RWPE2 (cell line): ENCODE measurements around the gene PLD4.

ENCODE experiments used
- ATAC-seq: fragments of 200-7000 bp; cut with Tn5 transposase; 3 replicates; pipeline ENCODE4 v1.9.1; 2021; ENCODE audit warnings: low read depth
- DNase-seq: peaks from one replicate; pipeline ENCODE4 v3.0.0-alpha.2; 2020; ENCODE audit warnings: low spot score
- H3K27ac ChIP-seq: fragments of 450-650 bp; 2 replicates; pipeline ENCODE4 v1.5.1; 2017; ENCODE audit warnings: mild to moderate bottlenecking; ENCODE audit not compliant: poor library complexity, severe bottlenecking
- H3K27me3 ChIP-seq: fragments of 250-450 bp; sonication (Bioruptor Pico); 2 replicates; pipeline ENCODE4 v1.5.1; 2021; ENCODE audit warnings: mild to moderate bottlenecking, moderate library complexity; ENCODE audit not compliant: insufficient read depth, poor library complexity, severe bottlenecking
- H3K36me3 ChIP-seq: fragments of 250-450 bp; sonication (Bioruptor Pico); 2 replicates; pipeline ENCODE4 v1.5.1; 2020; ENCODE audit warnings: low read depth, mild to moderate bottlenecking, moderate library complexity
- H3K4me1 ChIP-seq: fragments of 250-450 bp; sonication (Bioruptor Pico); 2 replicates; pipeline ENCODE4 v1.5.1; 2021; ENCODE audit warnings: mild to moderate bottlenecking, moderate library complexity; ENCODE audit not compliant: insufficient read depth, poor library complexity, severe bottlenecking
- H3K4me3 ChIP-seq: fragments of 250-450 bp; sonication (Bioruptor Pico); 2 replicates; pipeline ENCODE4 v1.5.1; 2021; ENCODE audit warnings: mild to moderate bottlenecking, moderate library complexity; ENCODE audit not compliant: severe bottlenecking
- H3K9me3 ChIP-seq: fragments of 250-450 bp; sonication (Bioruptor Pico); 2 replicates; pipeline ENCODE4 v1.5.1; 2021; ENCODE audit warnings: mild to moderate bottlenecking, moderate library complexity; ENCODE audit not compliant: severe bottlenecking
- CTCF ChIP-seq: fragments of 450-650 bp; IDR thresholded peaks from one replicate; pipeline ENCODE4 v1.5.1; 2017; ENCODE audit warnings: mild to moderate bottlenecking, moderate library complexity; ENCODE audit not compliant: poor library complexity, severe bottlenecking

PLD4 gene

DNA sequence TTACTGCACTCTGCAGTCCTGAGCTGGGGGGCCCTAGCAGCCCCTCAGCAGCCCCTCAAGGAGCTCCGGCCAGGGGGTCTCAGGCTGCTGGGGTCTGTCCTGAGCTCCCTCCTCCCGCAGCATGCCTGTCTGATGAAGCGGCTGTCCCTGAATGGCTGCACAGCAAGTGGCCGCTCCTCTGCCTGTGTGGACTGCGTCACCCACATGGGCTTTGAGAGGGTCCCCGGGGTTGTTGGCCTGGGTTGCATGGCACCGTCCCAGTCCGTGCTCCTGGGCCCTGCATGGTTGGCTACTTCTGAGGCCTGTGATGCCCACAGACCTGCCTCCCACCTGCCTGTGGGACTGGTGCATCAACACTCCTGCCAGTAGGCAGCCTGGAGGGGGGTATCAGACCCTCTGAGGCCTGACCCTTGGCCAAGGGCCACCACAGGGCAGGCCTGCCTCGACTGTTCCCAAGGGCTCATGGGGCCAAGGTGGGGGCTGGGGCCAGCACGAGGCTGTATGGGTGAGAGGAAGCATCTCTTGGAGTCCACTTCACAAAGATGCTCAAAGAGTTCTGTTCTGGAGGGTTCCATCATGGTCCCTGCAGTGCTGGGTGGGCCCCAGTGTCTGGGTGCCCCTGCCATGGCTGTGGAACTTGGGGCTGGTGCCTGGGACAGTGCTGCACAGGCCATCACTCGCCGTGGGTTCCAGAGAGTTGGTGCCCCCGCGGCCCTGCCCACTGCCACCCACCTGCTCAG, 47.4 kb upstream of the PLD4 start:
- H3K27ac ChIP-seq = no peak overlapping the region
- no peaks in the 10 kb centered on the region for H3K9me3 ChIP-seq
- H3K27me3 ChIP-seq = no peaks in the 10 kb centered on the region
- H3K36me3 ChIP-seq = peaks cover 29% of the 10 kb centered on the region
- no peak for TF ChIP-seq CTCF
- no peak overlapping the region for H3K4me3 ChIP-seq
- peaks cover 6% of the 10 kb centered on the region for H3K4me1 ChIP-seq
- no peak for DNase-seq
- no peak for ATAC-seq

DNA sequence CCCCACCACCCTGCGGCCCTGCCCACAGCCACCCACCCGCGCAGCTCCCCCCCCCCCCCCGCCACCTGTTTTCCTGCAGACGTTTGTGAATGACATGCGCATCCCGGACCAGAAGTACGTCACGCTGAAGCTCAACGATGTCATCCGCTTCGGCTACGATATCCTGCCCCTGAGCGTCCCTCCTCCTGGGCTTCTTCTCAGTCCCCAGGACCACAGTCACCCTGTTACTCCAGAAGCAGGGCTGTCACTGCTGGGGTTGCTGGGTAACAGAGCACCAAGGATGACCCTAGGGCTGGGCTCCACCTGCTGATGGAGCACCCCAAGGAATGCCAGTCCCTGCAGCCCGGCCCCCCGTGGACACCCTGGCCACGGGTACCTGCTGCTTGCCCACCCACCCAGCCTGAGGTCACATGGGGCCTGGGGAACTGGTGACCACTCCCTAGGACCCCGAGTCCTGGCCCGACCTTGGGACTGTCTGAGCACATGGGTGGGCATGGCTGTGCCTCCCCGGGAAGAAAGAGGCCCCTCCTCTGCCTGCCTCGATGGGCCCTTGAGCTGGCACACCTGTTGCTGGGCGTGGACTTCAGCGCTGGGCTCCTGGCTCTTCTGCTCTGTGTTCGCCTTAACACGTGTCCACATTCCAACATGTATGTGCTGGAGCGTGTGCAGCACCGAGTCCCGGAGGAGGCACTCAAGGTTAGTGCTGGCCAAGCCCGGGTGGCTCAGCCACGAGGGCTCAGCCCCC, 46.7 kb upstream of the PLD4 start:
- ATAC-seq (no peak), DNase-seq (no peak)
- Histone ChIP-seq H3K36me3 (peaks cover 34% of the 10 kb centered on the region), H3K4me1 (peaks cover 2% of the 10 kb centered on the region), H3K4me3 (no peak overlapping the region), H3K9me3 (no peaks in the 10 kb centered on the region), H3K27ac (no peak overlapping the region), H3K27me3 (no peaks in the 10 kb centered on the region)
- TF ChIP-seq CTCF = no peak

- DNase-seq (no peak), ATAC-seq (no peak)
- peaks cover 2% of the 10 kb centered on the region for H3K4me1 ChIP-seq
- H3K27me3 ChIP-seq = no peaks in the 10 kb centered on the region
- H3K36me3 ChIP-seq = peaks cover 40% of the 10 kb centered on the region
- H3K4me3 ChIP-seq = no peak overlapping the region
- H3K27ac ChIP-seq = no peak overlapping the region
- H3K9me3 ChIP-seq = no peaks in the 10 kb centered on the region
- TF ChIP-seq CTCF = no peak
These were observed 46.1 kb upstream of the PLD4 start for GRCh38 chr14:104878582-104878981.

DNA sequence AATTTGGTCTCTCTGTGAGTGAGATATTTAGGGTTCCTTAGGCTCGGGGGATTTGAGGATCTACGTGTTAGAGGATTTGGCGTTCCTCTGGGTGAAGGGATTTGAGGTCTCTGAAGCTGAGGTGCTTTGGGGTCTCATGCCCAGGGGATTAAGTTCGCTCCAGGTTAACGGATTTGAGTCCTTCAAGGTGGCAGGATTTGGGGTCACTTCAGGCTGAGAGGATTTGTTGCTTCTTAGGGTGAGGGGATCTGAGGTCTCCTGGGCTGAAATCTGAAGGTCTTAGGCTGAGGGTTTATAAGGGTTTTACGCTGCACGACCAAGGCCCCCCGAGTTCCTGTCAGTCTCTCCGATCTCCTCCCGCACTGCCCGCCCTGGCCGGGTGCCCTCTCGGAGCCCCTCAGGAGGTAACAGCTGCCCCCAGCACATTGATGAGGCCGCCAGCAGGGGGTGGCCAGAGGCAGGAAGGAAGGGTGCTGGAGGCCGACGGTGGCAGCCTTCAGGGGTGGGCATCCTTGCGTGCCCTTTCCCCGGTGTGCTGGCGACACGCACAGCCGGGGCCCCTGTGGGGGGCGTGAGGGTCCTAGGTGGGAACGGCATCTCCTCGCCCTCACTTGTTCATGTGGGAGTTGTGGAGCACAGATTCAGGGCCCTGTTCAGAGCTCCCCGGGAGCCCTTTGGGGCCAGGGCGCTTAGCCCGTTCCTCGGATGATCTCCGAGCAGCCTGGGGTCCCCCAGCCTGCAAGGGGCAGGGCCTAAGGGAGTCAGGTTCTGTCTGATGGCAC, 45.3 kb upstream of the PLD4 start:
- H3K9me3 ChIP-seq = no peaks in the 10 kb centered on the region
- peaks cover 2% of the 10 kb centered on the region for H3K4me1 ChIP-seq
- no peak for DNase-seq
- peaks cover 45% of the 10 kb centered on the region for H3K36me3 ChIP-seq
- H3K4me3 ChIP-seq = no peak overlapping the region
- no peaks in the 10 kb centered on the region for H3K27me3 ChIP-seq
- no peak for ATAC-seq
- no peak overlapping the region for H3K27ac ChIP-seq
- TF ChIP-seq CTCF = no peak
